IMR-90 (cell line): ENCODE measurements around the gene DDI2. TPM values are rescaled to one million over a fixed set of nuclear protein-coding genes. Genes with fewer than 3 reads are reported as not detected.

Experiments
- ATAC-seq: fragments of 200-7000 bp; cut with Tn5 transposase; 2 replicates; pipeline ENCODE4 v1.9.1; 2020; ENCODE audit warnings: low read depth, mild to moderate bottlenecking, moderate library complexity
- BruUV-seq: library from RNA; stranded (reverse); fragments of 400-500 nt; replicated peaks from 2 replicates; lab custom pipeline; 2021; lab: Mats Ljungman, UMichigan
- CTCF ChIA-PET: fragments of 300-600 bp; formaldehyde crosslinking; extraction: SDS; loops from one replicate; lab custom pipeline; 2021; ENCODE audit warnings: antibody characterized with exemption; lab: Yijun Ruan, JAX
- POLR2A ChIA-PET: fragments of 300-600 bp; sonication (Branson Sonifier 250); formaldehyde crosslinking; loops from one replicate; lab custom pipeline; 2022; ENCODE audit warnings: antibody characterized with exemption; ENCODE audit not compliant: unreplicated experiment; lab: Charles Lee
- DNase-seq: peaks from one replicate; pipeline ENCODE4 v3.0.0; 2013
- H2AFZ ChIP-seq: replicated peaks from 2 replicates; pipeline ENCODE3; 2013; ENCODE audit warnings: low read length, mild to moderate bottlenecking; ENCODE audit not compliant: poor library complexity
- H2AK5ac ChIP-seq: 2 replicates; pipeline ENCODE4 v1.6.1; 2013; ENCODE audit warnings: low read depth, low read length, inconsistent platforms
- H2AK9ac ChIP-seq: replicated peaks from 2 replicates; pipeline ENCODE3; 2013; ENCODE audit warnings: mild to moderate bottlenecking, low read depth, low read length, moderate library complexity; ENCODE audit not compliant: poor library complexity
- H2BK120ac ChIP-seq: 2 replicates; pipeline ENCODE4 v1.6.1; 2013; ENCODE audit warnings: low read depth, low read length, inconsistent platforms
- H2BK15ac ChIP-seq: 3 replicates; pipeline ENCODE4 v1.6.1; 2013; ENCODE audit warnings: low read depth, low read length, inconsistent platforms
- H2BK20ac ChIP-seq: 2 replicates; pipeline ENCODE4 v1.6.1; 2013; ENCODE audit warnings: low read depth, mild to moderate bottlenecking, inconsistent platforms, low read length, moderate library complexity
- H2BK5ac ChIP-seq: 2 replicates; pipeline ENCODE4 v1.6.1; 2013; ENCODE audit warnings: mild to moderate bottlenecking, low read depth, low read length, inconsistent platforms; ENCODE audit not compliant: poor library complexity, severe bottlenecking
- H3K14ac ChIP-seq: replicated peaks from 2 replicates; pipeline ENCODE4 v1.6.1; 2013; ENCODE audit warnings: low read depth, low read length, inconsistent platforms
- H3K18ac ChIP-seq: 2 replicates; pipeline ENCODE4 v1.6.1; 2013; ENCODE audit warnings: low read depth, low read length, control low read depth
- H3K23ac ChIP-seq: 2 replicates; pipeline ENCODE4 v1.6.1; 2013; ENCODE audit warnings: low read depth, low read length, inconsistent platforms
- H3K27ac ChIP-seq: 2 replicates; pipeline ENCODE4 v1.5.1; 2013; ENCODE audit warnings: mild to moderate bottlenecking, control low read depth, low read length; ENCODE audit not compliant: insufficient read depth
- H3K27me3 ChIP-seq: 2 replicates; pipeline ENCODE4 v1.6.1; 2013; ENCODE audit warnings: low read length; ENCODE audit not compliant: control insufficient read depth, insufficient read depth
- H3K36me3 ChIP-seq: 2 replicates; pipeline ENCODE4 v1.6.1; 2013; ENCODE audit warnings: low read length, mixed read lengths; ENCODE audit not compliant: control insufficient read depth, insufficient read depth
- H3K4ac ChIP-seq: 2 replicates; pipeline ENCODE4 v1.6.1; 2013; ENCODE audit warnings: low read depth, low read length, inconsistent platforms
- H3K4me1 ChIP-seq: 2 replicates; pipeline ENCODE4 v1.6.1; 2013; ENCODE audit warnings: low read length, mixed read lengths; ENCODE audit not compliant: control insufficient read depth, insufficient read depth
- H3K4me2 ChIP-seq: 2 replicates; pipeline ENCODE4 v1.6.1; 2013; ENCODE audit warnings: low read depth, mild to moderate bottlenecking, control low read depth, low read length, moderate library complexity
- H3K4me3 ChIP-seq: 2 replicates; pipeline ENCODE4 v1.5.1; 2013; ENCODE audit warnings: low read depth, mild to moderate bottlenecking, control low read depth, low read length, moderate library complexity; ENCODE audit not compliant: insufficient read depth
- H3K56ac ChIP-seq: 2 replicates; pipeline ENCODE4 v1.6.1; 2013; ENCODE audit warnings: low read length, inconsistent platforms; ENCODE audit not compliant: insufficient read depth; ENCODE audit errors: extremely low read depth
- H3K79me1 ChIP-seq, 2 experiments: 2 replicates each; pipeline ENCODE4 v1.6.1; 2013; ENCODE audit warnings: low read length in 2 of 2, inconsistent platforms in 1 of 2, low read depth in 1 of 2
- H3K9ac ChIP-seq: 2 replicates; pipeline ENCODE4 v1.6.1; 2013; ENCODE audit warnings: low read depth, low read length, control low read depth
- H3K9me1 ChIP-seq: 2 replicates; pipeline ENCODE4 v1.6.1; 2013; ENCODE audit warnings: low read length, inconsistent platforms; ENCODE audit not compliant: insufficient read depth
- H3K9me3 ChIP-seq: 2 replicates; pipeline ENCODE4 v1.6.1; 2013; ENCODE audit warnings: low read length; ENCODE audit not compliant: control insufficient read depth, insufficient read depth
- H4K20me1 ChIP-seq: 2 replicates; pipeline ENCODE4 v1.6.1; 2013; ENCODE audit warnings: low read length, inconsistent platforms; ENCODE audit not compliant: insufficient read depth
- H4K5ac ChIP-seq: 2 replicates; pipeline ENCODE4 v1.6.1; 2013; ENCODE audit warnings: mild to moderate bottlenecking, low read depth, low read length, control low read depth
- H4K8ac ChIP-seq, 2 experiments: 2 replicates each; pipeline ENCODE4 v1.6.1; 2013; ENCODE audit warnings: low read depth in 2 of 2, low read length in 2 of 2, control low read depth in 1 of 2, inconsistent platforms in 1 of 2
- H4K91ac ChIP-seq: 2 replicates; pipeline ENCODE4 v1.6.1; 2013; ENCODE audit warnings: low read depth, low read length, inconsistent platforms; ENCODE audit not compliant: insufficient read depth
- BHLHE40 ChIP-seq: fragments of 150-350 bp; IDR thresholded peaks from 2 replicates; pipeline ENCODE4 v1.6.1; 2016; ENCODE audit warnings: mild to moderate bottlenecking, low read depth, low read length
- CEBPB ChIP-seq: IDR thresholded peaks from 2 replicates; pipeline ENCODE4 v1.6.1; 2012; ENCODE audit warnings: low read depth, low read length, improper control_type of control experiment
- CHD1 ChIP-seq: IDR thresholded peaks from 2 replicates; pipeline ENCODE4 v1.6.1; 2012; ENCODE audit warnings: low read depth, low read length, improper control_type of control experiment
- CTCF ChIP-seq: conservative IDR thresholded peaks from 2 replicates; pipeline ENCODE4 v1.5.1; 2012; ENCODE audit warnings: mild to moderate bottlenecking, low read depth, low read length, improper control_type of control experiment
- ELK1 ChIP-seq: fragments of 150-350 bp; IDR thresholded peaks from 2 replicates; pipeline ENCODE4 v1.6.1; 2016; ENCODE audit warnings: low read depth, mild to moderate bottlenecking, low read length, moderate library complexity, borderline replicate concordance
- FOS ChIP-seq: fragments of 150-350 bp; IDR thresholded peaks from 2 replicates; pipeline ENCODE4 v1.6.1; 2016; ENCODE audit warnings: low read depth, low read length
- MAFK ChIP-seq: IDR thresholded peaks from 2 replicates; pipeline ENCODE4 v1.6.1; 2012; ENCODE audit warnings: low read depth, low read length, improper control_type of control experiment
- MAZ ChIP-seq: IDR thresholded peaks from 2 replicates; pipeline ENCODE4 v1.6.1; 2012; ENCODE audit warnings: low read depth, mild to moderate bottlenecking, low read length, improper control_type of control experiment, moderate library complexity, borderline replicate concordance
- MXI1 ChIP-seq: IDR thresholded peaks from 2 replicates; pipeline ENCODE4 v1.6.1; 2012; ENCODE audit warnings: low read depth, mild to moderate bottlenecking, low read length, moderate library complexity, borderline replicate concordance
- NFE2L2 ChIP-seq: fragments of 150-350 bp; IDR thresholded peaks from 2 replicates; pipeline ENCODE4 v1.6.1; 2016; ENCODE audit warnings: low read depth, mild to moderate bottlenecking, low read length
- POLR2A ChIP-seq: IDR thresholded peaks from 2 replicates; pipeline ENCODE4 v1.6.1; 2012; ENCODE audit warnings: mild to moderate bottlenecking, low read depth, low read length
- RAD21 ChIP-seq: IDR thresholded peaks from 2 replicates; pipeline ENCODE4 v1.6.1; 2012; ENCODE audit warnings: low read length, improper control_type of control experiment
- RCOR1 ChIP-seq: IDR thresholded peaks from 2 replicates; pipeline ENCODE4 v1.6.1; 2012; ENCODE audit warnings: mild to moderate bottlenecking, low read length, improper control_type of control experiment; ENCODE audit not compliant: insufficient replicate concordance
- RFX5 ChIP-seq: IDR thresholded peaks from 2 replicates; pipeline ENCODE4 v1.8.0; 2012; ENCODE audit warnings: low read depth, mild to moderate bottlenecking, low read length, moderate library complexity
- USF2 ChIP-seq: fragments of 150-350 bp; IDR thresholded peaks from 2 replicates; pipeline ENCODE4 v1.6.1; 2017; ENCODE audit warnings: mild to moderate bottlenecking, antibody characterized with exemption, low read length, low read depth
- WGBS, 2 experiments: methylation state at CpG; one replicate each; pipeline versions ENCODE4 v1.1.5 to v1.1.7; 2013; ENCODE audit warnings: missing lambda C conversion rate in 2 of 2; ENCODE audit not compliant: insufficient read length in 1 of 2; ENCODE audit errors: extremely low coverage in 2 of 2; 5-methylcytosine and 5-hydroxymethylcytosine counted together
- dilution Hi-C: fragments of 300-500 bp; cut with HindIII; formaldehyde crosslinking; loops from one replicate; pipeline ENCODE4 v1.14.3; 2018; ENCODE audit warnings: low sequenced_read_pairs; ENCODE audit not compliant: unreplicated experiment
- in situ Hi-C: fragments of 300-500 bp; cut with MboI; formaldehyde crosslinking; loops from 3 replicates; pipeline ENCODE4 v1.14.3; 2019; ENCODE audit warnings: low sequenced_read_pairs, inconsistent platforms, mixed read lengths
- intact Hi-C: fragments of 100-400 bp; cut with micrococcal nuclease; formaldehyde crosslinking; loops from 2 replicates; pipeline ENCODE4 v1.10.0; 2022
- polyA plus RNA-seq, 3 experiments: library from polyadenylated mRNA; depleted of rRNA; stranded (reverse); fragments of >200 nt; gene quantifications; 2 replicates each; pipeline ENCODE4 v1.2.3, GENCODE V29; 2012; ENCODE audit warnings: low replicate concordance in 1 of 3
- total RNA-seq: library from RNA; depleted of rRNA; stranded (reverse); fragments of >200 nt; gene quantifications from 2 replicates; pipeline ENCODE4 v1.2.3, GENCODE V29; 2012

The DDI2 gene
- total and polyA plus RNA-seq, 2 of the 4 experiments (the other 2 are of a cell fraction) = 6.0 to 13.4 TPM

- Histone ChIP-seq H2BK5ac (peak overlapping the region; percentile 95), H3K14ac (peak overlapping the region; percentile 31), H2BK15ac (0 out of 3 replicates have a peak overlapping the region, but pooled peaks have one; percentile 12), H4K91ac (peak overlapping the region; percentile 66), H3K9me3 (no peaks in the 10 kb centered on the region), H2BK120ac (peak overlapping the region; percentile 39; the same call in 1 of the 2 replicates), H3K79me1 (peaks cover 11 to 35% of the 10 kb centered on the region in 2 experiments; a peak in 2 of 4 replicates), H3K4me3 (peak overlapping the region; percentile 76), H3K23ac (peak overlapping the region; percentile 90), H3K4ac (peak overlapping the region; percentile 68), H3K27ac (peak overlapping the region; percentile 88), H2AK9ac (peak overlapping the region; percentile 97), H3K56ac (peak overlapping the region; percentile 67), H2BK20ac (peak overlapping the region; percentile 33; the same call in 1 of the 2 replicates), H3K27me3 (no peaks in the 10 kb centered on the region), H3K36me3 (no peaks in the 10 kb centered on the region), H3K9ac (peak overlapping the region; percentile 84), H3K18ac (peak overlapping the region; percentile 75), H4K20me1 (peaks cover 22% of the 10 kb centered on the region), H2AFZ (peak overlapping the region; percentile 98), H3K4me1 (peaks cover 9% of the 10 kb centered on the region), H4K8ac (peak overlapping the region; percentile 49 to 68), H3K4me2 (peak overlapping the region; percentile 87), H3K9me1 (peaks cover 11% of the 10 kb centered on the region; the same call in 1 of the 2 replicates), H2AK5ac (peak overlapping the region; percentile 86), H4K5ac (peak overlapping the region; percentile 2; the same call in 1 of the 2 replicates)
- DNase-seq (no peak), ATAC-seq (no peak)
- in situ Hi-C loops (no loop called here), intact Hi-C loops (loop anchor here (5.0 kb wide), 2 partner anchors 64 to 84 kb away; partner anchors contain the start of gene PLEKHM2), dilution Hi-C loops (no loop called here)
- WGBS, 2 experiments = no CpG with 5 or more reads among the region's 8 CpGs
- ChIA-PET CTCF (interaction anchor here (0.6 to 1.3 kb wide), 3 partner anchors 15 to 503 kb away, joined by 3 to 5 read pairs (median 3); no protein-coding TSS in a partner anchor), POLR2A (no interaction called here)
- BruUV-seq = TSS peak; percentile 51
- no peak for TF ChIP-seq FOS
- no peak for TF ChIP-seq MXI1
- TF ChIP-seq USF2 = no peak
- TF ChIP-seq RCOR1 = no peak
- TF ChIP-seq CTCF = no peak
- no peak for TF ChIP-seq CEBPB
- TF ChIP-seq CHD1 = no peak
- no peak for TF ChIP-seq POLR2A
- TF ChIP-seq ELK1 = no peak
- TF ChIP-seq MAZ = no peak
- TF ChIP-seq BHLHE40 = no peak
- TF ChIP-seq MAFK = no peak
- TF ChIP-seq RAD21 = no peak
- no peak for TF ChIP-seq NFE2L2
- TF ChIP-seq RFX5 = no peak
Observed at GRCh38 chr1:15618077-15618654, 908 bp downstream of the DDI2 start.
